Measurements from ENCODE around the gene TRMT112.
A peak's percentile ranks its signal among the peaks of the same experiment; 100 is the strongest.

Gene TRMT112

DNA sequence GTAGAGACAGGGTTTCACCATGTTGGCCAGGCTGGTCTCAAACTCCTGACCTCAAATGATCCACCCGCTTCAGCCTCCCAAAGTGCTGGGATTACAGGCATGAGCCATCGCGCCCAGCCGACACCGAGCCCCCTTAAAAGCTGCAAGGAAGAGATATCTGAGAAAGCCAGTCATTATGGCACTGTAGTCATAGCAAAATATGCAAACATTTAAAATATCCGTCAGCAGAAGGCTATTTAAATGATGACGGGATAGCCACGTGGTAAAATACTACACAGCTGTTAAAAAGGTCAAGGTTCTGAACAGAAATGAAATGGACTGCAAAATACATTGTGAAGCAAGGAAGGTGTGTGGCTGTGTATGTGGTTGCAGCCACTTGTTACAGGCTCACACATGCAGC, 16.2 kb upstream of the TRMT112 start:
- Histone ChIP-seq H3K9ac (ENCODE audit: low read length) (no peak overlapping the region), H3K27ac (ENCODE audit: low read length) (no peak overlapping the region), H3K9me3 (replicated peaks; ENCODE audit: insufficient read depth, low read length) (no peaks in the 10 kb centered on the region), H2AFZ (ENCODE audit: low read length) (no peak overlapping the region), H3F3A (ENCODE audit: insufficient read depth, low read length) (no peaks in the 10 kb centered on the region), H3K9me2 (replicated peaks; ENCODE audit: insufficient read depth, low read length) (no peaks in the 10 kb centered on the region), H3K27me3 (replicated peaks; ENCODE audit: insufficient read depth, low read length) (no peaks in the 10 kb centered on the region), H3K4me3 (ENCODE audit: low read length) (no peak overlapping the region), H3K36me3 (replicated peaks; ENCODE audit: insufficient read depth, low read length) (no peaks in the 10 kb centered on the region), H4K20me1 (ENCODE audit: insufficient read depth, low read length) (no peaks in the 10 kb centered on the region), H3K4me1 (ENCODE audit: low read length) (peaks cover 4% of the 10 kb centered on the region; the same call in 1 of the 2 replicates), H3K79me2 (ENCODE audit: low read length) (no peaks in the 10 kb centered on the region), H3K4me2 (ENCODE audit: low read depth, low read length) (no peak overlapping the region)
- no peak for DNase-seq
- TF ChIP-seq CTCF (IDR thresholded peaks at IDR 0.05; ENCODE audit: low read length), result no peak
- no peak for TF ChIP-seq EZH2phosphoT487 (IDR thresholded peaks at IDR 0.05; ENCODE audit: low read length)
- no peak for TF ChIP-seq EZH2 (optimal IDR thresholded peaks at IDR 0.05; ENCODE audit: low read depth, low read length)

GRCh38 chr11:64331569-64332371, 14.4 kb upstream of the TRMT112 start:
- no peaks in the 10 kb centered on the region for H3K9me2 ChIP-seq (replicated peaks; ENCODE audit: insufficient read depth, low read length)
- peaks cover 4% of the 10 kb centered on the region; the same call in 1 of the 2 replicates for H3K4me1 ChIP-seq (ENCODE audit: low read length)
- DNase-seq, result peak; percentile 56
- H3K9me3 ChIP-seq (replicated peaks; ENCODE audit: insufficient read depth, low read length), result no peaks in the 10 kb centered on the region
- H3K36me3 ChIP-seq (replicated peaks; ENCODE audit: insufficient read depth, low read length), result no peaks in the 10 kb centered on the region
- no peaks in the 10 kb centered on the region for H3K79me2 ChIP-seq (ENCODE audit: low read length)
- no peaks in the 10 kb centered on the region for H4K20me1 ChIP-seq (ENCODE audit: insufficient read depth, low read length)
- H3K9ac ChIP-seq (ENCODE audit: low read length), result no peak overlapping the region
- no peak overlapping the region for H3K27ac ChIP-seq (ENCODE audit: low read length)
- no peak overlapping the region for H3K4me2 ChIP-seq (ENCODE audit: low read depth, low read length)
- peak overlapping the region; percentile 51; the same call in 1 of the 2 replicates for H2AFZ ChIP-seq (ENCODE audit: low read length)
- TF ChIP-seq EZH2phosphoT487 (IDR thresholded peaks at IDR 0.05; ENCODE audit: low read length) (no peak), CTCF (IDR thresholded peaks at IDR 0.05; ENCODE audit: low read length) (peak; percentile 50), EZH2 (optimal IDR thresholded peaks at IDR 0.05; ENCODE audit: low read depth, low read length) (no peak)
- 0 out of 2 replicates have a peak, but pooled peaks cover 3% of the 10 kb centered on the region for H3K27me3 ChIP-seq (replicated peaks; ENCODE audit: insufficient read depth, low read length)
- H3F3A ChIP-seq (ENCODE audit: insufficient read depth, low read length), result no peaks in the 10 kb centered on the region
- H3K4me3 ChIP-seq (ENCODE audit: low read length), result no peak overlapping the region

DNA sequence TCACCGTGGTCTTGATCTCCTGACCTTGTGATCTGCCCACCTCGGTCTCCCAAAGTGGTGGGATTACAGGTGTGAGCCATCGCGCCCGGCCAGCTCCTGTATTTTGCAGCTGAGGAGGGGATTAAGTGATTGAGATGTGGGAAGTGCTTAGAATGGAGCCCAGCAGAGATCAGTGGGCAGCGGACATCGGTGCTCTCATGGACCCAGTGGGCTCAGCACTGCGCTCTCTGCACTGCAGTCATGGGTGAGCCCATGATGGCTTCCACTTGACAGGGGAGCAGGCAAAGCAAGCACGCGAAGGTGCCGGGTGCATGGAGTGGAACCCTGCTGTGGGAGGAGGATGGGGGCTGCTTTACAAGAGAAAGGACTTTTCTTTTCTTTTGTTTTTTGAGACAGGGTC, 13.5 kb upstream of the TRMT112 start:
- Histone ChIP-seq H3K9me2 (replicated peaks; ENCODE audit: insufficient read depth, low read length) (no peaks in the 10 kb centered on the region), H3K36me3 (replicated peaks; ENCODE audit: insufficient read depth, low read length) (no peaks in the 10 kb centered on the region), H3K4me2 (ENCODE audit: low read depth, low read length) (no peak overlapping the region), H4K20me1 (ENCODE audit: insufficient read depth, low read length) (no peaks in the 10 kb centered on the region), H3K9me3 (replicated peaks; ENCODE audit: insufficient read depth, low read length) (no peaks in the 10 kb centered on the region), H3F3A (ENCODE audit: insufficient read depth, low read length) (no peaks in the 10 kb centered on the region), H3K27ac (ENCODE audit: low read length) (no peak overlapping the region), H3K4me1 (ENCODE audit: low read length) (peaks cover 4% of the 10 kb centered on the region; the same call in 1 of the 2 replicates), H3K27me3 (replicated peaks; ENCODE audit: insufficient read depth, low read length) (0 out of 2 replicates have a peak, but pooled peaks cover 3% of the 10 kb centered on the region), H2AFZ (ENCODE audit: low read length) (no peak overlapping the region), H3K4me3 (ENCODE audit: low read length) (no peak overlapping the region), H3K9ac (ENCODE audit: low read length) (no peak overlapping the region), H3K79me2 (ENCODE audit: low read length) (no peaks in the 10 kb centered on the region)
- DNase-seq, result no peak
- TF ChIP-seq EZH2 (optimal IDR thresholded peaks at IDR 0.05; ENCODE audit: low read depth, low read length), result no peak
- no peak for TF ChIP-seq CTCF (IDR thresholded peaks at IDR 0.05; ENCODE audit: low read length)
- TF ChIP-seq EZH2phosphoT487 (IDR thresholded peaks at IDR 0.05; ENCODE audit: low read length), result no peak
